B cell (primary cell): ENCODE results near the gene NBPF3. TPM values are rescaled to one million over a fixed set of nuclear protein-coding genes. Genes with fewer than 3 reads are reported as not detected.

ENCODE experiments used
- ATAC-seq: fragments of 200-7000 bp; cut with Tn5 transposase; one replicate; pipeline ENCODE4 v1.10.0; 2021; ENCODE audit warnings: low read depth, mild to moderate bottlenecking, moderate number of reproducible peaks, moderate library complexity
- CTCF ChIA-PET: fragments of 350-600 bp; sonication (Branson Sonifier 250); formaldehyde crosslinking; loops from one replicate; lab custom pipeline; 2021; ENCODE audit warnings: antibody characterized with exemption, inconsistent platforms; lab: Charles Lee
- POLR2A ChIA-PET: fragments of 350-600 bp; sonication (Branson Sonifier 250); formaldehyde crosslinking; loops from one replicate; lab custom pipeline; 2021; ENCODE audit warnings: antibody characterized with exemption; lab: Charles Lee
- DNase-seq: peaks from one replicate; pipeline ENCODE4 v3.0.0; 2013
- H2AFZ ChIP-seq: 2 replicates; pipeline ENCODE4 v1.6.1; 2012; ENCODE audit warnings: mild to moderate bottlenecking, low read depth, low read length; ENCODE audit not compliant: insufficient read depth, poor library complexity, severe bottlenecking
- H3K27ac ChIP-seq, 2 donors: 1 replicate in 1 of 2; 2 replicates in 1 of 2; pipeline ENCODE4 v1.5.1; 2012 to 2013; ENCODE audit warnings: low read length in 2 of 2, mild to moderate bottlenecking in 2 of 2, moderate library complexity in 1 of 2
- H3K27me3 ChIP-seq, 4 experiments: fragments of 200-600 bp in 1 of 4; sonication (generic) in 1 of 4; replicated peaks in 1 of 4; 1 replicate in 2 of 4; 2 replicates in 2 of 4; pipeline versions ENCODE4 v1.6.1 to v1.7.0; 2013 to 2016; ENCODE audit warnings: low read length in 3 of 4, mild to moderate bottlenecking in 2 of 4, mixed read lengths in 1 of 4, moderate library complexity in 1 of 4; ENCODE audit not compliant: insufficient read depth in 4 of 4, control insufficient read depth in 3 of 4; ENCODE audit errors: control extremely low read depth in 1 of 4
- H3K36me3 ChIP-seq, 2 experiments: replicated peaks in 1 of 2; 1 replicate in 1 of 2; 2 replicates in 1 of 2; pipeline versions ENCODE4 v1.6.1 to v1.7.1; 2013; ENCODE audit warnings: low read length in 1 of 2; ENCODE audit not compliant: insufficient read depth in 2 of 2, control insufficient read depth in 1 of 2; ENCODE audit errors: control extremely low read depth in 1 of 2, extremely low read depth in 1 of 2
- H3K4me1 ChIP-seq, 2 donors: fragments of 200-600 bp in 1 of 2; sonication (generic) in 1 of 2; 1 replicate in 1 of 2; 2 replicates in 1 of 2; pipeline versions ENCODE4 v1.5.1 to v1.6.1; 2013 to 2017; ENCODE audit warnings: low read length in 2 of 2; ENCODE audit not compliant: control insufficient read depth in 2 of 2, insufficient read depth in 2 of 2
- H3K4me2 ChIP-seq: replicated peaks from 2 replicates; pipeline ENCODE3; 2012; ENCODE audit warnings: mild to moderate bottlenecking, low read depth, low read length; ENCODE audit not compliant: poor library complexity, severe bottlenecking
- H3K4me3 ChIP-seq, 5 experiments: fragments of 200-600 bp in 1 of 5; sonication (generic) in 1 of 5; 1 replicate in 3 of 5; 2 replicates in 2 of 5; pipeline versions ENCODE4 v1.5.1 to v1.7.0; 2011 to 2016; ENCODE audit warnings: low read length in 4 of 5, mild to moderate bottlenecking in 4 of 5, low read depth in 2 of 5, control low read depth in 1 of 5, moderate library complexity in 1 of 5; ENCODE audit not compliant: insufficient read depth in 1 of 5; ENCODE audit errors: control extremely low read depth in 1 of 5, extremely low read depth in 1 of 5
- H3K79me2 ChIP-seq: fragments of 200-600 bp; sonication (generic); one replicate; pipeline ENCODE4 v1.6.0; 2016; ENCODE audit warnings: low read length; ENCODE audit not compliant: control insufficient read depth, insufficient read depth
- H3K9ac ChIP-seq: fragments of 200-600 bp; sonication (generic); 2 replicates; pipeline ENCODE4 v1.6.1; 2017; ENCODE audit warnings: mild to moderate bottlenecking, low read length, moderate library complexity
- H3K9me3 ChIP-seq, 3 donors: one replicate each; pipeline versions ENCODE4 v1.6.1 to v1.7.1; 2013; ENCODE audit warnings: low read length in 2 of 3; ENCODE audit not compliant: control insufficient read depth in 2 of 3, insufficient read depth in 1 of 3; ENCODE audit errors: control extremely low read depth in 1 of 3
- H4K20me1 ChIP-seq: 2 replicates; pipeline ENCODE4 v1.6.0; 2012; ENCODE audit warnings: mild to moderate bottlenecking, low read length; ENCODE audit not compliant: insufficient read depth, control insufficient read depth, poor library complexity, severe bottlenecking
- H3K27ac Mint-ChIP-seq: one replicate; pipeline ENCODE4 v1.8.0; 2021; ENCODE audit warnings: mixed read lengths
- H3K27me3 Mint-ChIP-seq: one replicate; pipeline ENCODE4 v1.8.0; 2021; ENCODE audit warnings: mixed read lengths
- H3K4me1 Mint-ChIP-seq: one replicate; pipeline ENCODE4 v1.8.0; 2021; ENCODE audit warnings: mixed read lengths
- H3K4me3 Mint-ChIP-seq: one replicate; pipeline ENCODE4 v1.8.0; 2021; ENCODE audit warnings: mixed read lengths
- H3K9me3 Mint-ChIP-seq: one replicate; pipeline ENCODE4 v1.8.0; 2022; ENCODE audit warnings: mixed read lengths; ENCODE audit not compliant: insufficient read depth
- EZH2 ChIP-seq: IDR thresholded peaks from 2 replicates; pipeline ENCODE4 v1.6.1; 2012; ENCODE audit warnings: borderline replicate concordance, low read depth, mild to moderate bottlenecking, moderate library complexity, low read length; ENCODE audit not compliant: insufficient read depth, poor library complexity, severe bottlenecking
- WGBS: methylation state at CpG from one replicate; pipeline ENCODE4 v1.1.5; 2013; ENCODE audit warnings: missing lambda C conversion rate; ENCODE audit not compliant: insufficient coverage; 5-methylcytosine and 5-hydroxymethylcytosine counted together
- intact Hi-C: fragments of 100-400 bp; cut with micrococcal nuclease; formaldehyde crosslinking; loops from one replicate; pipeline ENCODE4 v1.10.0; 2022
- polyA plus RNA-seq: library from polyadenylated mRNA; depleted of rRNA; stranded (reverse); fragments of >200 nt; gene quantifications from 2 replicates; pipeline ENCODE4 v1.2.3, GENCODE V29; 2012
- total RNA-seq, 2 donors: library from RNA; stranded (reverse); fragments of 120-200 nt in 1 of 2; gene quantifications; 1 replicate in 1 of 2; 2 replicates in 1 of 2; pipeline versions ENCODE4 v1.2.3 to v1.2.4, GENCODE V29; 2013 to 2022
- TF ChIP-seq, protein P1 (sequence below): fragments of 200-600 bp; IDR thresholded peaks from one replicate; pipeline ENCODE4 v1.8.0; 2022; ENCODE audit warnings: antibody characterized with exemption, mild to moderate bottlenecking

Gene NBPF3
- total and polyA plus RNA-seq, 2 donors (not counting 1 experiment from before 2014, with no cell fraction given): 2.0 to 4.2 TPM

- Histone ChIP-seq H3K36me3 (no peaks in the 10 kb centered on the region), H3K9me3 (peaks cover 0 to 3% (median 0%) of the 10 kb centered on the region in 3 donors), H3K27me3 (peaks cover 0 to 22% (median 0%) of the 10 kb centered on the region in 4 experiments), H3K4me1 (peaks cover 2 to 3% of the 10 kb centered on the region in 2 donors), H3K79me2 (no peaks in the 10 kb centered on the region), H2AFZ (no peak overlapping the region), H3K4me2 (no peak overlapping the region), H4K20me1 (no peaks in the 10 kb centered on the region), H3K27ac (no peak overlapping the region), H3K4me3 (no peak overlapping the region), H3K9ac (no peak overlapping the region)
- intact Hi-C loops: no loop called here
- H3K27ac Mint-ChIP-seq: no peak overlapping the region
- H3K4me3 Mint-ChIP-seq: no peak overlapping the region
- POLR2A ChIA-PET: no interaction called here
- H3K9me3 Mint-ChIP-seq: no peaks in the 10 kb centered on the region
- peaks cover 2% of the 10 kb centered on the region for H3K4me1 Mint-ChIP-seq
- TF ChIP-seq, protein P1, sequence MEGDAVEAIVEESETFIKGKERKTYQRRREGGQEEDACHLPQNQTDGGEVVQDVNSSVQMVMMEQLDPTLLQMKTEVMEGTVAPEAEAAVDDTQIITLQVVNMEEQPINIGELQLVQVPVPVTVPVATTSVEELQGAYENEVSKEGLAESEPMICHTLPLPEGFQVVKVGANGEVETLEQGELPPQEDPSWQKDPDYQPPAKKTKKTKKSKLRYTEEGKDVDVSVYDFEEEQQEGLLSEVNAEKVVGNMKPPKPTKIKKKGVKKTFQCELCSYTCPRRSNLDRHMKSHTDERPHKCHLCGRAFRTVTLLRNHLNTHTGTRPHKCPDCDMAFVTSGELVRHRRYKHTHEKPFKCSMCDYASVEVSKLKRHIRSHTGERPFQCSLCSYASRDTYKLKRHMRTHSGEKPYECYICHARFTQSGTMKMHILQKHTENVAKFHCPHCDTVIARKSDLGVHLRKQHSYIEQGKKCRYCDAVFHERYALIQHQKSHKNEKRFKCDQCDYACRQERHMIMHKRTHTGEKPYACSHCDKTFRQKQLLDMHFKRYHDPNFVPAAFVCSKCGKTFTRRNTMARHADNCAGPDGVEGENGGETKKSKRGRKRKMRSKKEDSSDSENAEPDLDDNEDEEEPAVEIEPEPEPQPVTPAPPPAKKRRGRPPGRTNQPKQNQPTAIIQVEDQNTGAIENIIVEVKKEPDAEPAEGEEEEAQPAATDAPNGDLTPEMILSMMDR: no peak
- no peak for TF ChIP-seq EZH2
- ATAC-seq (no peak), DNase-seq (no peak)
- H3K27me3 Mint-ChIP-seq: peaks cover 17% of the 10 kb centered on the region
- CTCF ChIA-PET: interaction anchor here (0.7 kb wide), 1 partner anchor 165 kb away, joined by 3 read pairs; no protein-coding TSS in a partner anchor
- 95% methylated on average over 7 of the region's 8 CpGs for WGBS
These were observed 5.5 kb upstream of the NBPF3 start for GRCh38 chr1:21434394-21434793.

GRCh38 chr1:21435646-21436487, 4.1 kb upstream of the NBPF3 start:
- intact Hi-C loops: no loop called here
- Histone ChIP-seq H3K36me3 (no peaks in the 10 kb centered on the region), H2AFZ (peak overlapping the region; percentile 54), H3K79me2 (peaks cover 6% of the 10 kb centered on the region), H3K9ac (no peak overlapping the region), H4K20me1 (no peaks in the 10 kb centered on the region), H3K4me2 (no peak overlapping the region), H3K27ac (no peak overlapping the region), H3K27me3 (peaks cover 0 to 27% (median 0%) of the 10 kb centered on the region in 4 experiments), H3K4me3 (no peak overlapping the region), H3K9me3 (peaks cover 0 to 3% (median 0%) of the 10 kb centered on the region in 3 donors), H3K4me1 (peaks cover 7 to 10% of the 10 kb centered on the region in 2 donors)
- ATAC-seq: no peak
- ChIA-PET POLR2A (no interaction called here), CTCF (no interaction called here)
- Mint-ChIP-seq H3K27ac (no peak overlapping the region), H3K9me3 (no peaks in the 10 kb centered on the region), H3K4me3 (no peak overlapping the region), H3K4me1 (peaks cover 12% of the 10 kb centered on the region), H3K27me3 (peaks cover 24% of the 10 kb centered on the region)
- 89% methylated on average over 19 of the region's 20 CpGs for WGBS
- TF ChIP-seq EZH2: no peak
- TF ChIP-seq, protein P1: no peak
- no peak for DNase-seq
